Endothelial cell of umbilical vein (primary cell): ENCODE results near the gene CCN5. TPM values are rescaled to one million over a fixed set of nuclear protein-coding genes. Genes with fewer than 3 reads are reported as not detected.

Experiments
- BruUV-seq: library from RNA; stranded (reverse); fragments of 400-500 nt; replicated peaks from 2 replicates; lab custom pipeline; 2021; lab: Mats Ljungman, UMichigan
- CTCF ChIA-PET: fragments of 300-600, 350-600 bp; sonication (Branson Sonifier 250); formaldehyde crosslinking; loops from one replicate; lab custom pipeline; 2021; ENCODE audit warnings: antibody characterized with exemption, inconsistent platforms; lab: Charles Lee
- POLR2A ChIA-PET: fragments of 300-600, 350-600 bp; sonication (Branson Sonifier 250); formaldehyde crosslinking; loops from one replicate; lab custom pipeline; 2021; ENCODE audit warnings: antibody characterized with exemption, inconsistent platforms; lab: Charles Lee
- DNase-seq: peaks from one replicate; pipeline ENCODE4 v3.0.0-alpha.2; 2011; ENCODE audit warnings: low read depth, low spot score
- FAIRE-seq: peaks from 2 replicates; lab custom pipeline; 2011; peaks lifted over from hg19 to GRCh38; lab: Jason Lieb, UNC
- H2AFZ ChIP-seq: 2 replicates; pipeline ENCODE4 v1.6.0; 2012; ENCODE audit warnings: low read depth, low read length, control low read depth, inconsistent platforms
- H3K27ac ChIP-seq: 2 replicates; pipeline ENCODE4 v1.5.1; 2011; ENCODE audit warnings: low read depth, mild to moderate bottlenecking, control low read depth, low read length, moderate library complexity; ENCODE audit not compliant: insufficient read depth
- H3K27me3 ChIP-seq, 2 experiments: 2 replicates each; pipeline versions ENCODE4 v1.6.0 to v1.6.1; 2011; ENCODE audit warnings: low read length in 2 of 2, mixed read lengths in 1 of 2; ENCODE audit not compliant: control insufficient read depth in 2 of 2, insufficient read depth in 2 of 2
- H3K36me3 ChIP-seq, 2 experiments: 2 replicates in 1 of 2; 3 replicates in 1 of 2; pipeline ENCODE4 v1.5.1; 2011; ENCODE audit warnings: low read length in 2 of 2, mild to moderate bottlenecking in 1 of 2, moderate library complexity in 1 of 2; ENCODE audit not compliant: control insufficient read depth in 2 of 2, insufficient read depth in 2 of 2; ENCODE audit errors: extremely low read depth in 1 of 2
- H3K4me1 ChIP-seq: 3 replicates; pipeline ENCODE4 v1.5.1; 2011; ENCODE audit warnings: mild to moderate bottlenecking, low read length; ENCODE audit not compliant: control insufficient read depth, insufficient read depth; ENCODE audit errors: extremely low read depth
- H3K4me2 ChIP-seq: 2 replicates; pipeline ENCODE4 v1.6.1; 2011; ENCODE audit warnings: low read length, control low read depth, mixed read lengths; ENCODE audit not compliant: insufficient read depth
- H3K4me3 ChIP-seq, 3 experiments: fragments of 200-600 bp in 1 of 3; sonication (generic), shearing (Covaris generic) in 1 of 3; replicated peaks in 1 of 3; 2 replicates each; pipeline ENCODE4 v1.5.1; 2011 to 2016; ENCODE audit warnings: control low read depth in 3 of 3, low read length in 3 of 3, mild to moderate bottlenecking in 2 of 3, inconsistent platforms in 1 of 3, low read depth in 1 of 3, moderate library complexity in 1 of 3; ENCODE audit not compliant: insufficient read depth in 1 of 3
- H3K79me2 ChIP-seq: 2 replicates; pipeline ENCODE4 v1.6.0; 2012; ENCODE audit warnings: low read length, inconsistent platforms; ENCODE audit not compliant: control insufficient read depth, insufficient read depth
- H3K9ac ChIP-seq: replicated peaks from 2 replicates; pipeline ENCODE3; 2011; ENCODE audit warnings: low read length, control low read depth; ENCODE audit not compliant: insufficient read depth; ENCODE audit errors: extremely low read depth
- H3K9me1 ChIP-seq: replicated peaks from 3 replicates; pipeline ENCODE4 v1.6.0; 2011; ENCODE audit warnings: mild to moderate bottlenecking, low read length; ENCODE audit not compliant: control insufficient read depth, insufficient read depth; ENCODE audit errors: extremely low read depth
- H3K9me3 ChIP-seq: replicated peaks from 2 replicates; pipeline ENCODE4 v1.5.1; 2012; ENCODE audit warnings: low read length, inconsistent platforms; ENCODE audit not compliant: control insufficient read depth, insufficient read depth
- H4K20me1 ChIP-seq: replicated peaks from 2 replicates; pipeline ENCODE3; 2011; ENCODE audit warnings: mild to moderate bottlenecking, low read length; ENCODE audit not compliant: control insufficient read depth, insufficient read depth; ENCODE audit errors: extremely low read depth
- CTCF ChIP-seq, 2 donors: IDR thresholded peaks; 1 replicate in 1 of 2; 2 replicates in 1 of 2; pipeline ENCODE4 v1.5.1; 2011; ENCODE audit warnings: low read length in 2 of 2, mild to moderate bottlenecking in 2 of 2, moderate library complexity in 2 of 2, control low read depth in 1 of 2, inconsistent platforms in 1 of 2, low read depth in 1 of 2; ENCODE audit not compliant: insufficient read depth in 1 of 2; ENCODE audit errors: extremely low read depth in 1 of 2
- EZH2 ChIP-seq: IDR thresholded peaks from 2 replicates; pipeline ENCODE4 v1.6.1; 2012; ENCODE audit warnings: borderline replicate concordance, low read depth, mild to moderate bottlenecking, moderate library complexity, low read length, inconsistent platforms; ENCODE audit not compliant: severe bottlenecking
- FOS ChIP-seq: IDR thresholded peaks from 2 replicates; pipeline ENCODE4 v1.6.1; 2011; ENCODE audit warnings: mild to moderate bottlenecking, low read length, moderate library complexity, borderline replicate concordance; ENCODE audit not compliant: insufficient read depth
- GATA2 ChIP-seq: IDR thresholded peaks from 2 replicates; pipeline ENCODE4 v1.7.0; 2011; ENCODE audit warnings: low read depth, mild to moderate bottlenecking, moderate library complexity, mixed read lengths, low read length; ENCODE audit not compliant: insufficient read length, insufficient read depth
- JUN ChIP-seq: IDR thresholded peaks from 2 replicates; pipeline ENCODE4 v1.6.1; 2011; ENCODE audit warnings: borderline replicate concordance, low read depth; ENCODE audit not compliant: insufficient read length, insufficient read depth
- MAX ChIP-seq: IDR thresholded peaks from 2 replicates; pipeline ENCODE4 v1.6.1; 2011; ENCODE audit not compliant: insufficient read depth, insufficient read length
- MYC ChIP-seq: IDR thresholded peaks from one replicate; pipeline ENCODE4 v1.6.1; 2011; ENCODE audit warnings: mild to moderate bottlenecking, low read depth, low read length
- POLR2A ChIP-seq: IDR thresholded peaks from 2 replicates; pipeline ENCODE4 v1.6.1; 2012; ENCODE audit warnings: low read depth, mild to moderate bottlenecking, control low read depth, low read length
- POLR2AphosphoS5 ChIP-seq: IDR thresholded peaks from 2 replicates; pipeline ENCODE4 v1.6.1; 2012; ENCODE audit warnings: low read depth, mild to moderate bottlenecking, control low read depth, low read length, moderate library complexity; ENCODE audit not compliant: insufficient read depth
- dilution Hi-C: fragments of 300-500 bp; cut with MboI; formaldehyde crosslinking; loops from one replicate; pipeline ENCODE4 v1.15.0; 2019; ENCODE audit warnings: low sequenced_read_pairs; ENCODE audit not compliant: extremely low pct_ligation_motif_present
- intact Hi-C: fragments of 100-400 bp; cut with micrococcal nuclease; formaldehyde crosslinking; loops from one replicate; pipeline ENCODE4 v1.10.0; 2022
- polyA plus RNA-seq, 4 experiments: library from polyadenylated mRNA; depleted of rRNA in 3 of 4; stranded (reverse) in 3 of 4; unstranded in 1 of 4; fragments of >200 nt; gene quantifications; 2 replicates each; pipeline versions ENCODE4 v1.2.1 to v1.2.3, GENCODE V29; 2011 to 2012; ENCODE audit warnings: missing spikeins in 1 of 4
- total RNA-seq: library from RNA; stranded (reverse); gene quantifications from 2 replicates; pipeline ENCODE4 v1.2.3, GENCODE V29; 2021

CCN5 gene
- total and polyA plus RNA-seq, 2 donors (not counting 3 experiments of a cell fraction or from before 2014, with no cell fraction given) = 0.03 TPM; not detected in 1

- POLR2A ChIA-PET = no interaction called here
- FAIRE-seq (no peak), DNase-seq (no peak)
- TF ChIP-seq CTCF (IDR thresholded peaks at IDR 0.05; ENCODE audit: extremely low read depth in 1 of 2, insufficient read depth in 1 of 2, low read depth in 1 of 2, low read length in 2 of 2) (no peak), FOS (no peak), MYC (no peak), POLR2A (no peak), MAX (no peak), POLR2AphosphoS5 (no peak), JUN (no peak), GATA2 (no peak), EZH2 (no peak)
- CTCF ChIA-PET = interaction anchor here (0.6 to 5.0 kb wide), 7 partner anchors 8 to 186 kb away, joined by 3 to 106 read pairs (median 3); no protein-coding TSS in a partner anchor
- no TSS peak for BruUV-seq
- Histone ChIP-seq H3K4me2 (peak within 1 kb of the TSS; percentile 67), H3K4me3 (peak within 1 kb of the TSS; percentile 14 to 35 (median 29)), H3K27ac (no peak within 1 kb of the TSS), H4K20me1 (no peaks in the 10 kb centered on the region), H3K9me3 (no peaks in the 10 kb centered on the region), H3K36me3 (no peaks in the 10 kb centered on the region), H2AFZ (peak within 1 kb of the TSS; percentile 67), H3K9me1 (no peaks in the 10 kb centered on the region), H3K79me2 (no peaks in the 10 kb centered on the region), H3K9ac (no peak within 1 kb of the TSS), H3K4me1 (peaks cover 4% of the 10 kb centered on the region), H3K27me3 (peaks cover 15 to 16% of the 10 kb centered on the region in 2 experiments)
- intact Hi-C loops (loop anchor here (5.0 kb wide), 2 partner anchors 352 to 358 kb away; no protein-coding TSS in a partner anchor), dilution Hi-C loops (no loop called here)
Measured at GRCh38 chr20:44745598-44746366, 30.6 kb downstream of the CCN5 start, which contains the start of gene KCNK15. Gene KCNK15 (plus strand): TSS chr20:44745865. CDS start chr20:44745911, 46 bp downstream.
